HG03103 (cell line): ENCODE measurements around the gene LRRFIP1.
"Not testable (repeated sequence)": the region's sequence is repeated elsewhere in the genome, so short reads cannot be mapped to it uniquely, and the experiment has no call there.

ENCODE experiments used
- ATAC-seq: cut with Tn5 transposase; IDR thresholded peaks from one replicate; pipeline ENCODE4 v1.9.1; 2021; ENCODE audit warnings: low read depth; ENCODE audit not compliant: unreplicated experiment

The LRRFIP1 gene

DNA sequence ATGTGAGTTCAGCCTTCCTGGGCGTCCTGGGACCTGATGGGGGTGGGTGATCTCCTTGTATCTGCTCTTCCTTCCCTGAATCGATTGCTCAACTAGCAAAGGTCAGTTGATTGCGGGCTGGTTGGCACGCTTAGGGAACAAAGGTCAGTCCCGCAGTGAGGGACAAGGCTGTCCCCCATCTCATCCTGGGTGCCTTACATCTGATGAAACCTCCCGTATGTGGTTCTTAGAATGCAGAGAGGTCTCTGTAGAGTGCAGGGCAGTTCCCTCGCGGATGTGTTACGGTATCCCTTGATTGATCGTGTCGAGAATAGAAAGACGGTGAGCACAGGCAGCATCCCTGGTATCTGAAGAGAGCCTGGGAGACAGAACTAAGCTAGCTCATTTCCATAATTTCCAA is 114.8 kb downstream of the LRRFIP1 start:
- no peak for ATAC-seq

- ATAC-seq, result no peak
Observed at GRCh38 chr2:237742614-237743013, 115.2 kb downstream of the LRRFIP1 start.

DNA sequence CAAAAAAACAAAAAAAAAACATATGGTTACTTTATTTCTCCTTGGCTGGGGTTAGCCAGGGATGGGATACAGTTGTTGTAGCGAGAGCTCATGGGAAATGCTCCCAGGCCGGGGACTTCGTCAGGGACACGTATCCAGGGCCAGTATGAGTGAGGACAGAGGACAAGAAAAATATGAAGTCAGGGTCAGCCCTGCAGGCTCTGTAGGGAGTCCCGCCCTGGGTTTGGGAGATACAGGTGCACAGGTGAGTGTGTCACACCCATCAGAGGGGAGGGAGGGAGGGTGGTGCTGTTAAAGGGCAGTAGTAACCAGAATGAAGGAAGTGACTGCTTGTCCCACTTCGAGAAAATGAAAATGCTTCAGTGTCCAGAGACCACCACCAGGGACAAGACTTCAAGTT is 115.6 kb downstream of the LRRFIP1 start:
- no peak for ATAC-seq

DNA sequence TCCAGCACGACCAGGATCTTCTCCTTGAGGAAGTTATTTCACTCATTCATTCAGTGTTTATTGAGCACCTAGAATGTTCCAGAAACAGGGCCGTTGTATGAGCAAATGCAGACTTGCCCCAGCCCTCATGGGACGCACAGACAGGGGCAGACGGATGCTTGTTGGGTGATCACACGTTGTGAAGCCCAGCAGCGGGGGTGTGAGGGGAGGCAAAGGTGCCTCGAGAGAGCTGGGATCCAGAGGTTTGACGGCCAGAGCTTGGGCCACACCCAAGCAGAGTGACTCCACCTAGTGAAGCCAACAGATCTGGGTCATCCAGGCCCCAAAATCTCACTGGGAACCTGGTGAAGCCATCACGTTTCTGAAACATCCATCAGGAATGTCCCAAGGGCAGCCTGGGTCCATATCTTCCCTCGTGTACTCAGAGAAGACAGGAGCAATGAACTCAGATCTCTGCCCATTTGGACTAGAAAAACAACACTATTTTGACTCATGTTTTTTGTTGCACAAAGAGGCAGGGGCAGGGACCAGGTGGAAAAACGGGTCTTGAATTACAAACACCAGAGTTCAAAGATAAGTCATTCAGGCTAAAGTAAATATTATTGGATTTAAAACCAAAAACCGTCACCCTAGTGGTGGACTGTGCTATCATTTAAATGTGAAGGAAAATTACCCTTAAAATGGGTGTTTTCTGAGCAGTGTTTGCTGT is 116.3 kb downstream of the LRRFIP1 start:
- ATAC-seq, result no peak

GRCh38 chr2:237744270-237744612 is 116.9 kb downstream of the LRRFIP1 start:
- no peak for ATAC-seq

DNA sequence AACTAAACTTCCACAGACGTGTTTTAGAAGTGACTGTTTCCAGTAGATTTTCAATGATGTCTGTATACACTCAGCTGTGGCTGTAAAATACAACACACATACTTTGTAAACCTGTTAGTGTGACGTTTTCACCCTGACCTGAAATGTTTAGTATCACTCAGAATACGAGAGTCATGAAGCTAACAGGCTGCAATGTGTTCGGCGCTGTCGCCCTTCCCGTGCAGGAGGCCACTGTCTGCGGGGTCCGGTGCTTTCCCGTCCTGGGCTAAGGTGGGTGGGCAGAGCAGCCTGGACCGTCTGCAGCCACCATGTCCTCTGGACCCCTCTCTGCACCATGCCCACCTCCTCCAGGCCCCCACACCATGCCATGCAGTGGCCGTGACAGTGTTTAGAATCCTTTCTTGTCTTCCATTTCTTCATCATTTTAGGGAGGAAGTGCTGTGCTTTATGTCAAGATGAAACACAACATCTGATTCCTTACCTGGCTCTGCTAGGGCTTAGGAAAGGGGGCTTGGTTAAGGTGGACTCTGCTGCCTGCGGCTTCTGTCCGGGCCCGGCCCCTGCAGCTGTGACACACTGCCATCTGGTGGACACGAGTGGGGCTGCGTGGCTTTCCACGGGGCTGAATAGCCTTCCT is 117.3 kb downstream of the LRRFIP1 start:
- ATAC-seq, result no peak

DNA sequence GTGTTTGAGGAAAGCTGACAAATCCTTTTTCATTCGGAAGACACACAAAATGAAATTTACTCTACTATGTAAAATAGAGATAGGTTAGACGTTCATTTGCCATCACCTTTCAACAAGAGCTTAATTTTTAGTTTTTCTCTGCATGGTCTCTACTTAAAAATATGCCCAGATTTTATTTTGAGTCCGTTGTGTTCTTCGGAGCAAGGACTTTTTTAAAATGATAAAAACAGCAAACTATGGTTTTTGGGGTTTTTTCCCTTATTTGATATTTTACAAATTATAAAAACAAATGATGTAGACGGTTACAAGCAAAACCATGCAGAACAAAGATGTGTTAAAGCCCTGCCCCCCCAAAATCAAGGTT is 117.8 kb downstream of the LRRFIP1 start:
- ATAC-seq, result no peak

- no peak for ATAC-seq
Observed at GRCh38 chr2:237746302-237747080, 119.1 kb downstream of the LRRFIP1 start.

DNA sequence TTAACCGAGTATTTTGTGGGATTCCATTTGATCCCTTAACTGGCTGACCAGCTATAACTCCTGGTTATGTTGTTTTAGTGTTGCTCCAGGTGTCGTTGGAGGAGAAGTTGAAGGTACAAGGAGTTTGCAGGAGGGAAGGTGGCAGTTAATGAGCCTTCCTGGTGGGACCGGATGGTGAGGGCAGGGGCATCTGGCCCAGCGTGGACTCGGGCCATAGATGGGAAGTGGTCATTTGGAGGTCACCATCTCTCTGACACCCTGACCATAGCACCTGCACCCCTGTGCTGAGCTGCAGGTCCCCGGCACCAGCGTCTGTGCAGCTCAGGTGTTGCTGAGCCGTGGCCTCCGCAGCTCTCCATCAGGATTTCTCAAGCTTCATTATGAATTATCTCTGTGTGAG is 119.8 kb downstream of the LRRFIP1 start:
- ATAC-seq, result no peak

DNA sequence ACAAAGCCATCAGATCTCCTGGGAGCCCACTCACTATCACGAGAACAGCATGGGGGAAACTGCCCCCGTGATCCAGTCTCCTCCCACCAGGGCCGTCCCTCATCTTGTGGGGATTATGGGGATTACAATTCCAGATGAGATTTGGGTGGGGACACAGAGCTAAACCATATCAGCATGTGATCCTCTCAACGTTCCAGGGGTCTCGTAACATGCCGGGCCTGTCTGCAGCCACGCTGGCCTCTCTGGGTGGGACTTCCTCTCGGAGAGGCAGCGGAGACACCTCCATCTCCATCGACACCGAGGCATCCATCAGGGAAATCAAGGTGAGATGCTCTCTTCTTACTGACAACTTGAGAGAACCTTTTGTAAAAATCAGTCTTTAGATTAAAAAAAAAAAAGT is 121.6 kb downstream of the LRRFIP1 start:
- ATAC-seq, result no peak

- ATAC-seq, result no peak
Observed at GRCh38 chr2:237749961-237750360, 122.6 kb downstream of the LRRFIP1 start.

GRCh38 chr2:237750441-237750840 is 123.1 kb downstream of the LRRFIP1 start:
- not testable (repeated sequence) for ATAC-seq

GRCh38 chr2:237752761-237753165 is 125.4 kb downstream of the LRRFIP1 start:
- ATAC-seq, result peak; percentile 88

DNA sequence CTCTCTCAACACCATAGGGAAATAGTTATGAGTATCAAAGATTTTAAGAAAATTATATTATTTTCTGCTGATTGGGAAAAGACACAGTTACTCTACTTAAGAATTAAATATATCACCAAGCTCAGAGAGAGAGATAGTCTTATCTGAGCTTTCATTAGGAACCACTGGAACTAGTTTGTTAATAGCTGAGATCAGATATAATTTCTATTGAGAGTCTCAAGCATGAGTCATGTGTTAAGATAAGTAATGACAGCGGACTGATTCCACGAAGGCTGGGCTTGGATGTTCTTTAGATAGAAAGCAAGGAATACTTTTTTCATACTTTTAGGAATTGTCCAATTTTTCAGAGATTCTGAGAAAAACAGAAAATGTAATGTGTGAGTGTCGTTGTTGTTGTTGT is 126.8 kb downstream of the LRRFIP1 start:
- ATAC-seq, result no peak

GRCh38 chr2:237754626-237755248 is 127.3 kb downstream of the LRRFIP1 start:
- ATAC-seq, result no peak

DNA sequence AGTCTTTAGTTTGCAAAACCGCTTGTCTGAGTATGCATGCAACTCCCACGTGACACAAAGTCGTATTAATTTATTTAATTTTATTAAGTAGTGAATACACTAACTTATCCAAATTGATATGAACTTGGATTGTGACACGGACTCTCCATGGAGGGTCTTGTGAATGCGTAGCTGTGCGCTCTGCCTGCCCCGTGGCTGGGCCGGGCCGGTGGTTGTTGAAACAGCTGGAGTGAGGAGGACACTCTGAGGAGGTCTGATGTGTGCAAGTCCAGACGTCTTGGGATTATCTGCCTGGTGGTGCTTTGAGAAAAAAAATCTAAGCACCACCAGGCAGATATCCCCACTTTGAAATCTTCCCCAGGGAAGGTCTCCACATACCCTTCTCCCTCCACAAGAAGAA is 130.2 kb downstream of the LRRFIP1 start:
- no peak for ATAC-seq

- no peak for ATAC-seq
Observed at GRCh38 chr2:237758185-237758584, 130.8 kb downstream of the LRRFIP1 start.

GRCh38 chr2:237759176-237759575 is 131.8 kb downstream of the LRRFIP1 start:
- no peak for ATAC-seq

GRCh38 chr2:237760506-237761502 is 133.4 kb downstream of the LRRFIP1 start:
- ATAC-seq, result no peak
